ENCODE data around the gene PAQR7.

- TF ChIP-seq CTCF (IDR thresholded peaks at IDR 0.05; ENCODE audit: low read depth, low read length): no peak
- no peak for TF ChIP-seq EZH2phosphoT487 (IDR thresholded peaks at IDR 0.05; ENCODE audit: low read depth)
Observed at GRCh38 chr1:25864434-25864833, 11.1 kb downstream of the PAQR7 start.
